GM18526 (cell line): ENCODE results near the gene RAB43.

Experiments used
- POLR2A ChIP-seq: IDR thresholded peaks from 3 replicates; pipeline ENCODE4 v1.6.1; 2011; ENCODE audit not compliant: insufficient read length; ENCODE audit errors: extremely low read depth

The RAB43 gene

GRCh38 chr3:129057249-129057648 lies 64.4 kb downstream of the RAB43 start:
- no peak for TF ChIP-seq POLR2A

GRCh38 chr3:129056451-129057173 lies 65.0 kb downstream of the RAB43 start:
- TF ChIP-seq POLR2A: no peak

- no peak for TF ChIP-seq POLR2A
Observed at GRCh38 chr3:129054605-129055104, 66.9 kb downstream of the RAB43 start.

GRCh38 chr3:129052675-129053074 lies 68.9 kb downstream of the RAB43 start:
- TF ChIP-seq POLR2A: no peak

- TF ChIP-seq POLR2A: no peak
Observed at GRCh38 chr3:129051871-129052340, 69.7 kb downstream of the RAB43 start.

GRCh38 chr3:129050556-129051295 lies 70.9 kb downstream of the RAB43 start:
- no peak for TF ChIP-seq POLR2A

- no peak for TF ChIP-seq POLR2A
Observed at GRCh38 chr3:129047553-129047839, 74.1 kb downstream of the RAB43 start.

- no peak for TF ChIP-seq POLR2A
Observed at GRCh38 chr3:129046732-129047552, 74.7 kb downstream of the RAB43 start.

- no peak for TF ChIP-seq POLR2A
Observed at GRCh38 chr3:129046037-129046731, 75.4 kb downstream of the RAB43 start.

- TF ChIP-seq POLR2A: no peak
Observed at GRCh38 chr3:129045675-129046036, 75.9 kb downstream of the RAB43 start.

- no peak for TF ChIP-seq POLR2A
Observed at GRCh38 chr3:129040579-129041300, 80.9 kb downstream of the RAB43 start.

- no peak for TF ChIP-seq POLR2A
Observed at GRCh38 chr3:129040039-129040336, 81.6 kb downstream of the RAB43 start.

GRCh38 chr3:129039271-129040038 lies 82.1 kb downstream of the RAB43 start:
- TF ChIP-seq POLR2A: no peak
